H1 (cell line): ENCODE data around the gene ZRANB2. TPM values are rescaled to one million over a fixed set of nuclear protein-coding genes. Genes with fewer than 3 reads are reported as not detected.
A peak's percentile ranks its signal among the peaks of the same experiment; 100 is the strongest.

Experiments used
- CTCF ChIP-seq, 3 experiments: IDR thresholded peaks; 1 replicate in 2 of 3; 2 replicates in 1 of 3; pipeline versions ENCODE4 v1.5.1 to v1.6.1; 2011; ENCODE audit warnings: low read length in 3 of 3, mild to moderate bottlenecking in 3 of 3, inconsistent platforms in 2 of 3, low read depth in 1 of 3, moderate library complexity in 1 of 3; ENCODE audit not compliant: insufficient read depth in 1 of 3; ENCODE audit errors: control extremely low read depth in 1 of 3
- TAF7 ChIP-seq: optimal IDR thresholded peaks from 2 replicates; pipeline ENCODE3; 2011; ENCODE audit warnings: low read depth, mild to moderate bottlenecking, inconsistent platforms, low read length, moderate library complexity, borderline replicate concordance
- ZNF274 ChIP-seq: IDR thresholded peaks from 2 replicates; pipeline ENCODE4 v1.7.0; 2012; ENCODE audit warnings: low read length, borderline replicate concordance; ENCODE audit errors: extremely low read depth
- polyA plus RNA-seq, 7 experiments: library from polyadenylated mRNA; depleted of rRNA in 3 of 7; stranded (reverse) in 5 of 7; unstranded in 2 of 7; fragments of >200 nt in 5 of 7; fragments of 200-250 nt in 2 of 7; gene quantifications; 1 replicate in 5 of 7; 2 replicates in 1 of 7; 4 replicates in 1 of 7; pipeline versions ENCODE4 v1.2.1 to v1.2.3, GENCODE V29; 2011 to 2013; ENCODE audit warnings: missing spikeins in 2 of 7, mixed read lengths in 2 of 7
- total RNA-seq: library from RNA; stranded (reverse); fragmentation: NEBNext Ultra II Directional; extraction: Animal tissue kit (Norgen Biotek cat#: 25700); gene quantifications from 2 replicates; pipeline ENCODE4 v1.2.1, GENCODE V29; 2021

The ZRANB2 gene
- total and polyA plus RNA-seq, 2 of the 8 experiments (the other 6 are each of a cell fraction or from before 2014, with no cell fraction given): 35.8 to 103 TPM

DNA sequence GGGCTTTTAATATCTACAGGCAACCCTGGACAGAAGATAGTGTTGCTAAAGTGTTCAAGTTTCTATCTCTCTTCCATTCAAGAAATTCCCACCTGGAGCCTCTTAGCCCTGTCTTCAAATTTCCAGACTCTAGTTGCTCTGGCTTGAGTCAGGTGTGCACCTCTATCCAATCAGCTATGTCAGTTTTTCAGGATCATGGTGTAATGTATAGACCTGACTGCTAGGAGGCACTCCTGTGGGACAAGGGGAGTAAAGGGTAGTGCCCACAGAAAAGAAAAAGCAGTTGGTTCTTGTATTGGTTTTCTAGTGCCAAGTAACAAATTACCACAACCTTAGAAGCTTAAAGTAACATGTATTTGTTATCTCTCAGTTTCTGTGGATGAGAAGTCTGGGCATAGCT lies 6.2 kb upstream of the ZRANB2 start (continued):
- peak in 1 of 3 experiments; percentile 31; a peak in 1 of 4 replicates for TF ChIP-seq CTCF (IDR thresholded peaks at IDR 0.05; ENCODE audit: control extremely low read depth in 1 of 3, insufficient read depth in 1 of 3, low read depth in 1 of 3, low read length in 3 of 3)
- TF ChIP-seq ZNF274: no peak
- TF ChIP-seq TAF7: no peak
